T-cell (primary cell): ENCODE data around the gene DOCK1. TPM values are rescaled to one million over a fixed set of nuclear protein-coding genes. Genes with fewer than 3 reads are reported as not detected.
"Not testable (repeated sequence)": the region's sequence is repeated elsewhere in the genome, so short reads cannot be mapped to it uniquely, and the experiment has no call there.

ENCODE experiments used
- ATAC-seq, 4 experiments: fragments of 200-7000 bp in 3 of 4; fragments of 150-1000 bp in 1 of 4; cut with Tn5 transposase; replicated peaks in 1 of 4; 1 replicate in 3 of 4; 2 replicates in 1 of 4; pipeline ENCODE4 v1.10.0; 2021; ENCODE audit warnings: moderate library complexity in 3 of 4, mild to moderate bottlenecking in 2 of 4, moderate number of reproducible peaks in 1 of 4
- CTCF ChIA-PET, 2 donors: fragments of 300-600 bp; sonication (Branson Sonifier 250); formaldehyde crosslinking; loops; one replicate each; lab custom pipeline; 2022; ENCODE audit warnings: antibody characterized with exemption in 2 of 2; lab: Charles Lee
- POLR2A ChIA-PET, 2 donors: fragments of 300-600 bp; sonication (Branson Sonifier 250); formaldehyde crosslinking; loops; one replicate each; lab custom pipeline; 2022; ENCODE audit warnings: antibody characterized with exemption in 2 of 2; lab: Charles Lee
- DNase-seq, 35 experiments: peaks; one replicate each; pipeline versions ENCODE4 v3.0.0 to v3.0.0-alpha.2; 2013 to 2023
- H3K27ac ChIP-seq: one replicate; pipeline ENCODE4 v1.5.1; 2013; ENCODE audit warnings: low read length
- H3K27me3 ChIP-seq, 2 experiments: replicated peaks in 1 of 2; 1 replicate in 1 of 2; 2 replicates in 1 of 2; pipeline versions ENCODE4 v1.6.1 to v1.7.0; 2013; ENCODE audit warnings: low read length in 1 of 2, mixed read lengths in 1 of 2; ENCODE audit not compliant: control insufficient read depth in 2 of 2, insufficient read depth in 2 of 2; ENCODE audit errors: extremely low read depth in 1 of 2
- H3K36me3 ChIP-seq, 2 donors: 1 replicate in 1 of 2; 2 replicates in 1 of 2; pipeline versions ENCODE4 v1.6.1 to v1.7.0; 2013; ENCODE audit warnings: low read length in 1 of 2; ENCODE audit not compliant: control insufficient read depth in 2 of 2, insufficient read depth in 1 of 2; ENCODE audit errors: extremely low read depth in 1 of 2
- H3K4me1 ChIP-seq, 2 experiments: 1 replicate in 1 of 2; 2 replicates in 1 of 2; pipeline versions ENCODE4 v1.6.1 to v1.7.0; 2013; ENCODE audit warnings: low read length in 2 of 2, mixed read lengths in 1 of 2; ENCODE audit not compliant: insufficient read depth in 2 of 2, control insufficient read depth in 1 of 2; ENCODE audit errors: extremely low read depth in 1 of 2
- H3K4me3 ChIP-seq, 2 donors: 1 replicate in 1 of 2; 2 replicates in 1 of 2; pipeline versions ENCODE4 v1.5.1 to v1.7.0; 2013; ENCODE audit warnings: mild to moderate bottlenecking in 2 of 2, low read length in 1 of 2, moderate library complexity in 1 of 2; ENCODE audit not compliant: control insufficient read depth in 1 of 2; ENCODE audit errors: extremely low read depth in 1 of 2
- H3K9me3 ChIP-seq: 2 replicates; pipeline ENCODE4 v1.7.0; 2013
- H3K27ac Mint-ChIP-seq, 2 donors: one replicate each; pipeline ENCODE4 v1.8.0; 2020 to 2021; ENCODE audit warnings: mild to moderate bottlenecking in 2 of 2, mixed read lengths in 2 of 2
- H3K27me3 Mint-ChIP-seq, 2 donors: one replicate each; pipeline ENCODE4 v1.8.0; 2021 to 2022; ENCODE audit warnings: mixed read lengths in 2 of 2
- H3K36me3 Mint-ChIP-seq: one replicate; pipeline ENCODE4 v1.8.0; 2021; ENCODE audit warnings: mixed read lengths
- H3K4me1 Mint-ChIP-seq, 3 donors: one replicate each; pipeline ENCODE4 v1.8.0; 2020 to 2022; ENCODE audit warnings: mixed read lengths in 3 of 3, mild to moderate bottlenecking in 1 of 3
- H3K4me3 Mint-ChIP-seq, 3 donors: one replicate each; pipeline ENCODE4 v1.8.0; 2020 to 2022; ENCODE audit warnings: mild to moderate bottlenecking in 3 of 3, mixed read lengths in 3 of 3, moderate library complexity in 3 of 3
- H3K9me3 Mint-ChIP-seq, 3 donors: one replicate each; pipeline ENCODE4 v1.8.0; 2020 to 2022; ENCODE audit warnings: mixed read lengths in 3 of 3
- WGBS: methylation state at CpG from one replicate; pipeline ENCODE4 v1.1.5; 2013; ENCODE audit warnings: missing lambda C conversion rate; ENCODE audit not compliant: insufficient coverage; 5-methylcytosine and 5-hydroxymethylcytosine counted together
- total RNA-seq, 35 experiments: library from RNA in 6 of 35; stranded (reverse) in 6 of 35; fragments of 120-200 nt in 1 of 35; gene quantifications; one replicate each; pipeline versions ENCODE4 v1.2.1 to v1.2.4 and lab custom pipeline; 2013 to 2026

Gene DOCK1
- total RNA-seq, 5 donors from 2014 or later (not counting 1 experiment from before 2014, with no cell fraction given) = 0.18 to 0.53 (median 0.37) TPM

DNA sequence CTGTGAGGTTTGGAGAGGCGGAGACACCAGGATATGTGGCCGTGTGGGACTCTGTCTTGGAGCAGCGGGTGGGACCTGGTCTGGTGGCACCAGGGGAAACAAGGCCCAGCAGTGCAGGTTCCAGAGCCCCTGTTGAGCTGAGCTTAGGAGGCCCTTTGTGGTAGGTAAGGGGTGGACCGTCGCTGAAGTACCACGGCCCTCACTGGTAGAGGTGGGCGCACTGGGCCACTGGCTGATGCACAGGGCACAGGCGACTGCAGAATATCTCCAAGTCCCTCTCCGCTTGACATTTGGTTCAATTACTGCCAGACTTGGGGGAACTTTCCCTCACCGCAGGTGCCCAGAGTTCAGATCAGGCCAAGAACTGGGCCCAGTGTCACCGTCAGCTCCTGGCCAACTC, 27.3 kb downstream of the DOCK1 start:
- Mint-ChIP-seq H3K36me3 (no peaks in the 10 kb centered on the region), H3K27ac (no peak overlapping the region), H3K4me1 (no peaks in the 10 kb centered on the region), H3K4me3 (no peak overlapping the region), H3K27me3 (no peaks in the 10 kb centered on the region), H3K9me3 (no peaks in the 10 kb centered on the region)
- POLR2A ChIA-PET = no interaction called here
- Histone ChIP-seq H3K27ac (no peak overlapping the region), H3K4me3 (no peak overlapping the region), H3K36me3 (no peaks in the 10 kb centered on the region), H3K27me3 (no peaks in the 10 kb centered on the region), H3K9me3 (no peaks in the 10 kb centered on the region), H3K4me1 (no peaks in the 10 kb centered on the region)
- CTCF ChIA-PET = no interaction called here
- no peak for ATAC-seq
- 90% methylated on average over 11 of the region's 11 CpGs for WGBS
- DNase-seq = no peak

- Mint-ChIP-seq H3K27ac (no peak overlapping the region), H3K9me3 (no peaks in the 10 kb centered on the region), H3K27me3 (no peaks in the 10 kb centered on the region), H3K4me1 (no peaks in the 10 kb centered on the region), H3K36me3 (no peaks in the 10 kb centered on the region), H3K4me3 (no peak overlapping the region)
- H3K4me3 ChIP-seq = no peak overlapping the region
- H3K9me3 ChIP-seq = no peaks in the 10 kb centered on the region
- no peak for DNase-seq
- H3K27ac ChIP-seq = no peak overlapping the region
- no peaks in the 10 kb centered on the region for H3K27me3 ChIP-seq
- ATAC-seq = no peak
- 80% methylated on average over 4 of the region's 4 CpGs for WGBS
- POLR2A ChIA-PET = no interaction called here
- H3K36me3 ChIP-seq = no peaks in the 10 kb centered on the region
- CTCF ChIA-PET = no interaction called here
- no peaks in the 10 kb centered on the region for H3K4me1 ChIP-seq
Observed at GRCh38 chr10:126933116-126933515, 27.9 kb downstream of the DOCK1 start.

GRCh38 chr10:126935263-126935946, 30.2 kb downstream of the DOCK1 start:
- CTCF ChIA-PET = no interaction called here
- H3K27ac ChIP-seq = no peak overlapping the region

DNA sequence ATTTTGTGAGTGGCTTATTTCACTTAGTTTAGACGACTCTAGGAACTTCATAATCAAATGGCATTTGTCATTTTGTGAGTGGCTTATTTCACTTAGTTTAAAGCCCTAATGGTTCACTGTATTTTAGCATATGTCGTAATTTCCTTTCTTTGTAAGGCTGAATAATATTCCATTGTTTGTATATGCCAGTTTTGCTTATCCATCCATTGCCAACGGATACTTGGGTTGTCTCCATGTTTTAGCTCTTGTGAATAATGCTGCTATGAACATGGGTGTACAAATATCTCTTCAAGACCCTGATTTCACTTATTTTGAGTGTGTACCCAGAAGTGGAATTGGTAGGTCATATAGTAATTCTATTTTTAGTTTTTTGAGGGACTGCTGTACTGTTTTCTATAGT, 31.8 kb downstream of the DOCK1 start:
- POLR2A ChIA-PET = no interaction called here
- Mint-ChIP-seq H3K4me1 (no peaks in the 10 kb centered on the region), H3K27me3 (no peaks in the 10 kb centered on the region), H3K9me3 (peaks cover 0 to 4% (median 0%) of the 10 kb centered on the region in 3 donors), H3K36me3 (no peaks in the 10 kb centered on the region), H3K4me3 (no peak overlapping the region), H3K27ac (no peak overlapping the region)
- no peaks in the 10 kb centered on the region for H3K27me3 ChIP-seq
- ATAC-seq = no peak
- no peak overlapping the region for H3K4me3 ChIP-seq
- no CpG with 5 or more reads among the region's 3 CpGs for WGBS
- no peaks in the 10 kb centered on the region for H3K36me3 ChIP-seq
- H3K27ac ChIP-seq = no peak overlapping the region
- no peaks in the 10 kb centered on the region for H3K4me1 ChIP-seq
- DNase-seq = no peak
- no peaks in the 10 kb centered on the region for H3K9me3 ChIP-seq
- CTCF ChIA-PET = no interaction called here

More at GRCh38 chr10:126935263-126935946, 30.2 kb downstream of the DOCK1 start:
- ATAC-seq (peak in 1 of 4 experiments; percentile 28), DNase-seq (no peak)
- no peak overlapping the region for H3K27ac Mint-ChIP-seq
- WGBS = 63% methylated on average over 3 of the region's 5 CpGs
- peaks cover 0 to 4% (median 0%) of the 10 kb centered on the region in 3 donors for H3K9me3 Mint-ChIP-seq
- no peaks in the 10 kb centered on the region for H3K36me3 Mint-ChIP-seq
- Histone ChIP-seq H3K4me3 (no peak overlapping the region), H3K4me1 (no peaks in the 10 kb centered on the region), H3K27me3 (no peaks in the 10 kb centered on the region), H3K36me3 (no peaks in the 10 kb centered on the region), H3K9me3 (no peaks in the 10 kb centered on the region)
- no peak overlapping the region for H3K4me3 Mint-ChIP-seq
- H3K27me3 Mint-ChIP-seq = no peaks in the 10 kb centered on the region
- POLR2A ChIA-PET = no interaction called here
- no peaks in the 10 kb centered on the region for H3K4me1 Mint-ChIP-seq

GRCh38 chr10:126938121-126938520, 32.9 kb downstream of the DOCK1 start:
- H3K27ac Mint-ChIP-seq, H3K4me3 Mint-ChIP-seq, H3K9me3 Mint-ChIP-seq, H3K27me3 Mint-ChIP-seq, ATAC-seq, H3K4me3 ChIP-seq, CTCF ChIA-PET, DNase-seq, POLR2A ChIA-PET, H3K4me1 ChIP-seq, H3K27me3 ChIP-seq, H3K36me3 Mint-ChIP-seq, H3K36me3 ChIP-seq, H3K9me3 ChIP-seq, H3K27ac ChIP-seq, H3K4me1 Mint-ChIP-seq: not testable (repeated sequence)
- 94% methylated on average over 8 of the region's 9 CpGs for WGBS

GRCh38 chr10:126939706-126940105, 34.5 kb downstream of the DOCK1 start:
- no peak overlapping the region for H3K27ac ChIP-seq
- Mint-ChIP-seq H3K27me3 (no peaks in the 10 kb centered on the region), H3K4me3 (no peak overlapping the region), H3K27ac (no peak overlapping the region), H3K36me3 (no peaks in the 10 kb centered on the region), H3K4me1 (no peaks in the 10 kb centered on the region), H3K9me3 (peaks cover 0 to 10% (median 3%) of the 10 kb centered on the region in 3 donors)
- no peaks in the 10 kb centered on the region for H3K9me3 ChIP-seq
- ATAC-seq = no peak
- DNase-seq = no peak
- CTCF ChIA-PET = no interaction called here
- no peaks in the 10 kb centered on the region for H3K4me1 ChIP-seq
- peaks cover 0 to 4% of the 10 kb centered on the region in 2 experiments for H3K27me3 ChIP-seq
- no peaks in the 10 kb centered on the region for H3K36me3 ChIP-seq
- POLR2A ChIA-PET = no interaction called here
- H3K4me3 ChIP-seq = no peak overlapping the region
- WGBS = 85% methylated on average over 4 of the region's 6 CpGs
